Stimulated activated CD4-positive, alpha-beta T cell treated with anti-CD3 and anti-CD28 coated beads, Interleukin-4, amount 100 ng/mL, for 48 hours (primary cell): ENCODE data around the gene YY1AP1.
"Not testable (repeated sequence)": the region's sequence is repeated elsewhere in the genome, so short reads cannot be mapped to it uniquely, and the experiment has no call there.

ENCODE experiments used
- DNase-seq, 2 donors: peaks; one replicate each; pipeline ENCODE4 v3.0.0-alpha.2; 2020; ENCODE audit warnings: low read depth in 2 of 2

The YY1AP1 gene

GRCh38 chr1:155646307-155646706 is 42.3 kb downstream of the YY1AP1 start:
- DNase-seq: no peak

- no peak for DNase-seq
Observed at GRCh38 chr1:155645648-155646047, 42.9 kb downstream of the YY1AP1 start.

GRCh38 chr1:155645034-155645598 is 43.5 kb downstream of the YY1AP1 start:
- no peak for DNase-seq

GRCh38 chr1:155643230-155643629 is 45.3 kb downstream of the YY1AP1 start:
- DNase-seq: no peak

GRCh38 chr1:155642559-155643180 is 45.9 kb downstream of the YY1AP1 start:
- DNase-seq: not testable (repeated sequence)

GRCh38 chr1:155640367-155640766 is 48.2 kb downstream of the YY1AP1 start:
- DNase-seq: no peak

DNA sequence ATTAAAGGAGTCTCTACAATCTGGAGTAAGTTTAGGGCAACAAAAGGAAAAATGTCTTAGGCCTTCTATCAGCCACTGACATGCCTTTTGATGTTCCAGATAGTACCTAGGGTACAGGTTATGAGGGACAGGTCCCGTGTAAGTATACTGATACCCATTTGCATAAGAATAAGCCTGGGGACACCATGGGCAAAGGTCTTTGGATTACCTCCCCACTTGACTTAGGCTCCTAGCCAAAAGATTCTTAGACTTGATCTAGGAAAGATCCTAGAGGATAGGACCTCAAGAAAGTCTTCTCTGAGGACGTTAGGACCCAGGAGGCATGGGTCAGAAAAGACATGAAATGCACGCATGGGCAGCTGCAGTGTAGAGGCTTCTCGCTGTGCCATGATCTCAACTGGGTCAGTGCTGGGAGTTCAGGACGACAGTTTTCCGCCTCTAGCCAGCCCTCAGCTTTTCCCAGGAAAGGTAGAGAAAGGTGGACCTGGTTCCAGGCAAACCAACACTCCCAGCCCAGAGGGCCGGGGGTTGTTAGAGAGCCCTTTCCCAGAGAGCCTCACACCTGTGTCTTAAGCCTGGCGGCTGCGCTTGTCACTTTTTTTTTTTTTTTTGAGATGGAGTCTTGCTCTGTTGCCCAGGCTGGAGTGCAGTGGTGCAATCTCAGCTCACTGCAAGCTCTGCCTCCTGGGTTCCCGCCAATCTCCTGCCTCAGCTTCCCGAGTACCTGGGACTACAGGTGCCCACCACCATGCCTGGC is 52.0 kb downstream of the YY1AP1 start:
- DNase-seq: no peak

DNA sequence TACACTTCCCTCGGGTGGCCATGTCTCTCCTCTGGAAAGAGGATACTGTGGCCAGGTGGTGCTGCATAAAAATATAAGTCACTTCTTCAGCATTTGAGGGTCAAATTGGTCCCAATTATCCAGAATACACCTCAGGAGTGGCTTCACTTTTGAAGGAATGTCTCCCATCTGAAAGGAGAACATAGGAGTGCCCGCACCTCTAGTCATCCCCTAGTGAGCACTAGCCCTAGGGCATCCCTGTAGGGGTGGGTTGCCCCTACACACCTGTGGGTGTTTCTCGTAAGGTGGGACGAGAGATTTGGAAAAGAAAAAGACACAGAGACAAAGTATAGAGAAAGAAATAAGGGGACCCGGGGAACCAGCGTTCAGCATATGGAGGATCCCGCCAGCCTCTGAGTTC is 62.1 kb downstream of the YY1AP1 start:
- not testable (repeated sequence) for DNase-seq

DNA sequence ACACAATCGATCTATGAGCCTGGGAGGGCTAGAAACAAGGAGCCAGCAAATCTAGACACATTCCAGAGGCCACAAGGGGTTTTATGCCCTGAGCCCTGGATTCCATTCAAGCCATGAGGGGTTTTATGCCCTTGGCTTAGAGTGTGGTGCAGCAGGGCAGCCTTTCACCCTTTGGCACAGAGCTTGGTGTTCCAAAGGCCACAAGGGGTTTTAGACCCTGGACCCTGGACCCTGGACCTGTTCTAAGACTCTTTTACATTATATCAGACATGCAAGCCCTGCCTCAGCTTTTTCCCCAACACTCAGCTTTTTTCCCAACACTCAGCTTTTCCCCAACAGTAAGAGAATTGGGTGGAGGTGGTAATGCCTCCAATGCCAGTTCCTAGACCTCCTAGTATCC is 65.2 kb downstream of the YY1AP1 start:
- no peak for DNase-seq

- no peak for DNase-seq
Observed at GRCh38 chr1:155622191-155622590, 66.4 kb downstream of the YY1AP1 start.

DNA sequence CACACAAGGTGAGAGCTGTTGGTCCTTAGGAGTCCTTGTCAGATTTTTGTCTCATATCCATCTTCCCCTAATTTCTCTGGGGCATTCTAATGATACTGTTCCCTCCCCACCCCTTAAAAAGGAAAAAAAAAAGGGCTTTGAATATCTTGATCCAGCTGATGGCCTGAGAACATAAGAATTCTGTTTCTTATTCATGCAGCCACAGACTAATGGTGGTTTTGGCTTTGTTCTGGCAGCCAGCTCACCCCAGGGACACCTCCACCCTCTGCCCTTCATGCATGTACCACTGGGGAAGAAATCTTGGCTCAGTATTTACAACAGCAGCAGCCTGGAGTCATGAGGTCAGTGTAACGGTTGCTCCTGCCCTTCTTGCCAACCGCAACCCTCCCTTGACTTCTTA is 75.3 kb downstream of the YY1AP1 start:
- DNase-seq: not testable (repeated sequence)

DNA sequence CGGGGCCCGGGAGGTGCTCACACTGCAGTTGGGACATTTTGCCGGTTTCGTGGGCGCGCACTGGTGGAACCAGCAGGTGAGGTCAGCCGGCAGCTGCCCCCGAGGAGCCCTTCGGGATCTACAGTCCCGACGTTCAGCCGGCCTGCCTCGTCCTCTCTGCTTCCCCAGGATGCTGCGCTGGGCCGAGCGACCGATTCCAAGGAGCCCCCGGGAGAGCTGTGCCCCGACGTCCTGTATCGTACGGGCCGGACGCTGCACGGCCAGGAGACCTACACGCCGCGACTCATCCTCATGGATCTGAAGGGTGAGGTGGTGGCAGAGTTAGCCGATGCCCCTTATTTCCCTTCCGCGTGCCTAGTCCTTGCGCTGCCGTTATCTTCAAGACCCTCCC is 78.3 kb downstream of the YY1AP1 start:
- not testable (repeated sequence) for DNase-seq

GRCh38 chr1:155609515-155610256 is 78.9 kb downstream of the YY1AP1 start, which contains the start of gene MSTO1:
Gene MSTO1, plus strand, starts transcription at chr1:155610218. Its CDS starts 31 bp downstream, at chr1:155610249.
- DNase-seq: peak; percentile 99
